AG04449 (cell line): ENCODE measurements around the gene ARHGEF37.
"Not testable (repeated sequence)": the region's sequence is repeated elsewhere in the genome, so short reads cannot be mapped to it uniquely, and the experiment has no call there.

ENCODE experiments used
- CTCF ChIA-PET: fragments of 350-600 bp; formaldehyde crosslinking; extraction: SDS; loops from one replicate; lab custom pipeline; 2021; ENCODE audit warnings: antibody characterized with exemption; lab: Yijun Ruan, JAX
- POLR2A ChIA-PET: fragments of 400-600, 350-600 bp; formaldehyde crosslinking; extraction: SDS; loops from one replicate; lab custom pipeline; 2020; ENCODE audit warnings: antibody characterized with exemption, inconsistent platforms; lab: Yijun Ruan, JAX
- DNase-seq: peaks from one replicate; pipeline ENCODE4 v3.0.0-alpha.2; 2010; ENCODE audit warnings: low read depth, low spot score
- H3K4me3 ChIP-seq: 2 replicates; pipeline ENCODE4 v1.5.1; 2011; ENCODE audit warnings: low read depth, mild to moderate bottlenecking, control low read depth, low read length
- CTCF ChIP-seq: IDR thresholded peaks from one replicate; pipeline ENCODE4 v1.5.1; 2011; ENCODE audit warnings: mild to moderate bottlenecking, moderate library complexity, low read length, control low read depth, inconsistent platforms; ENCODE audit not compliant: insufficient read depth; ENCODE audit errors: missing control alignments

ARHGEF37 gene

GRCh38 chr5:149667084-149667828, 86.0 kb downstream of the ARHGEF37 start:
- DNase-seq: no peak
- POLR2A ChIA-PET: no interaction called here
- H3K4me3 ChIP-seq: no peak overlapping the region
- peak; percentile 54 for TF ChIP-seq CTCF
- CTCF ChIA-PET: interaction anchor here (0.6 to 6.8 kb wide), 27 partner anchors 9 to 296 kb away, joined by 3 to 106 read pairs (median 4); no protein-coding TSS in a partner anchor

GRCh38 chr5:149667829-149668330, 86.6 kb downstream of the ARHGEF37 start:
- no peak for TF ChIP-seq CTCF
- no peak for DNase-seq
- ChIA-PET POLR2A (no interaction called here), CTCF (interaction anchor here (0.8 to 6.8 kb wide), 19 partner anchors 9 to 295 kb away, joined by 3 to 106 read pairs (median 4); no protein-coding TSS in a partner anchor)
- no peak overlapping the region for H3K4me3 ChIP-seq

GRCh38 chr5:149669273-149669672, 88.0 kb downstream of the ARHGEF37 start:
- H3K4me3 ChIP-seq, POLR2A ChIA-PET, CTCF ChIA-PET, DNase-seq: not testable (repeated sequence)

GRCh38 chr5:149671544-149671943, 90.2 kb downstream of the ARHGEF37 start:
- POLR2A ChIA-PET: no interaction called here
- no peak for TF ChIP-seq CTCF
- DNase-seq: no peak
- CTCF ChIA-PET: interaction anchor here (1.1 to 1.5 kb wide), 2 partner anchors 162 to 166 kb away, joined by 3 to 4 read pairs; no protein-coding TSS in a partner anchor
- no peak overlapping the region for H3K4me3 ChIP-seq

GRCh38 chr5:149672701-149673476, 91.6 kb downstream of the ARHGEF37 start:
- no peak for DNase-seq
- no peak overlapping the region for H3K4me3 ChIP-seq
- POLR2A ChIA-PET: no interaction called here
- CTCF ChIA-PET: interaction anchor here (1.1 to 1.5 kb wide), 2 partner anchors 161 to 164 kb away, joined by 3 to 4 read pairs; no protein-coding TSS in a partner anchor
- no peak for TF ChIP-seq CTCF

- no peak for TF ChIP-seq CTCF
- CTCF ChIA-PET: no interaction called here
Measured at GRCh38 chr5:149674686-149675085, 93.4 kb downstream of the ARHGEF37 start.

More at GRCh38 chr5:149674686-149675085, 93.4 kb downstream of the ARHGEF37 start:
- DNase-seq: no peak
- H3K4me3 ChIP-seq: no peak overlapping the region
- POLR2A ChIA-PET: no interaction called here
